A172 (cell line): ENCODE results near the gene PLEKHA7. TPM values are rescaled to one million over a fixed set of nuclear protein-coding genes. Genes with fewer than 3 reads are reported as not detected.
"Not testable (repeated sequence)": the region's sequence is repeated elsewhere in the genome, so short reads cannot be mapped to it uniquely, and the experiment has no call there.

Experiments used
- DNase-seq: peaks from one replicate; pipeline ENCODE4 v3.0.0-alpha.2; 2015; ENCODE audit warnings: low spot score
- total RNA-seq: library from RNA; depleted of rRNA; stranded (reverse); fragments of >200 nt; shearing (Covaris generic); gene quantifications from 2 replicates; pipeline ENCODE4 v1.2.3, GENCODE V29; 2014; rRNA removed

PLEKHA7 gene, protein sequence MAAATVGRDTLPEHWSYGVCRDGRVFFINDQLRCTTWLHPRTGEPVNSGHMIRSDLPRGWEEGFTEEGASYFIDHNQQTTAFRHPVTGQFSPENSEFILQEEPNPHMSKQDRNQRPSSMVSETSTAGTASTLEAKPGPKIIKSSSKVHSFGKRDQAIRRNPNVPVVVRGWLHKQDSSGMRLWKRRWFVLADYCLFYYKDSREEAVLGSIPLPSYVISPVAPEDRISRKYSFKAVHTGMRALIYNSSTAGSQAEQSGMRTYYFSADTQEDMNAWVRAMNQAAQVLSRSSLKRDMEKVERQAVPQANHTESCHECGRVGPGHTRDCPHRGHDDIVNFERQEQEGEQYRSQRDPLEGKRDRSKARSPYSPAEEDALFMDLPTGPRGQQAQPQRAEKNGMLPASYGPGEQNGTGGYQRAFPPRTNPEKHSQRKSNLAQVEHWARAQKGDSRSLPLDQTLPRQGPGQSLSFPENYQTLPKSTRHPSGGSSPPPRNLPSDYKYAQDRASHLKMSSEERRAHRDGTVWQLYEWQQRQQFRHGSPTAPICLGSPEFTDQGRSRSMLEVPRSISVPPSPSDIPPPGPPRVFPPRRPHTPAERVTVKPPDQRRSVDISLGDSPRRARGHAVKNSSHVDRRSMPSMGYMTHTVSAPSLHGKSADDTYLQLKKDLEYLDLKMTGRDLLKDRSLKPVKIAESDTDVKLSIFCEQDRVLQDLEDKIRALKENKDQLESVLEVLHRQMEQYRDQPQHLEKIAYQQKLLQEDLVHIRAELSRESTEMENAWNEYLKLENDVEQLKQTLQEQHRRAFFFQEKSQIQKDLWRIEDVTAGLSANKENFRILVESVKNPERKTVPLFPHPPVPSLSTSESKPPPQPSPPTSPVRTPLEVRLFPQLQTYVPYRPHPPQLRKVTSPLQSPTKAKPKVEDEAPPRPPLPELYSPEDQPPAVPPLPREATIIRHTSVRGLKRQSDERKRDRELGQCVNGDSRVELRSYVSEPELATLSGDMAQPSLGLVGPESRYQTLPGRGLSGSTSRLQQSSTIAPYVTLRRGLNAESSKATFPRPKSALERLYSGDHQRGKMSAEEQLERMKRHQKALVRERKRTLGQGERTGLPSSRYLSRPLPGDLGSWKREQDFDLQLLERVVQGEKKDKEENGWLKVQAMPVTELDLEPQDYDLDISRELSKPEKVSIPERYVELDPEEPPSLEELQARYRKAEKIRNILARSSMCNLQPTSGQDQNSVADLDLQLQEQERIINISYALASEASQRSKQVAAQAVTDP
- total RNA-seq, result 1.3 and 3.8 TPM in 2 replicates

DNA sequence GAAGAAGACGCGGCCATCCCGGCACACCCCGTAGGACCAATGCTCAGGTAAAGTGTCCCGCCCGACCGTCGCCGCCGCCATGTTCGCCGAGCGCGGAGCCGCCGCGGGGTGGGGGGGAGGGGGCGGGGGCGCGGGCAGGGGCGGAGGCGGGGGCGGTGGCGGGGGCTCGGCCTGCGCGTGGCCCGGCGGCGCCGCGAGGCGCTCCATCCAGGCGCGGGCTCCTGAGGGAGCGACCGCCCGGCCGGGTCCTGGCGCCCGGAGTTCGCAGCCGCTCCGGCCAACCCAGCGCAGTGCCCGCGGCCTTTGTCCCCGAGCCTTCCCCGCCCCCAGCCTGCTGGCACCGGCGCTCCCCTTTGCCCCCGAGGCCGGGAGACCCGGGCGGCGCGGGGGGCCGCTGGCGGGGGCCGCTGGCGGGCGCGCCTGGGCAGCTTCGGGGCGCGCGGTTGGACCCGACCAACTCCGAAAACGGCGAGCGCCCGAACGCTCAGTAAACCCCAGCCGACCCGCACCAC, at the start of gene PLEKHA7:
PLEKHA7 (minus strand) TSS at position 94 of the 512 bp plus-strand sequence; CDS start at position 81, 13 bp downstream.
- DNase-seq, result no peak

DNA sequence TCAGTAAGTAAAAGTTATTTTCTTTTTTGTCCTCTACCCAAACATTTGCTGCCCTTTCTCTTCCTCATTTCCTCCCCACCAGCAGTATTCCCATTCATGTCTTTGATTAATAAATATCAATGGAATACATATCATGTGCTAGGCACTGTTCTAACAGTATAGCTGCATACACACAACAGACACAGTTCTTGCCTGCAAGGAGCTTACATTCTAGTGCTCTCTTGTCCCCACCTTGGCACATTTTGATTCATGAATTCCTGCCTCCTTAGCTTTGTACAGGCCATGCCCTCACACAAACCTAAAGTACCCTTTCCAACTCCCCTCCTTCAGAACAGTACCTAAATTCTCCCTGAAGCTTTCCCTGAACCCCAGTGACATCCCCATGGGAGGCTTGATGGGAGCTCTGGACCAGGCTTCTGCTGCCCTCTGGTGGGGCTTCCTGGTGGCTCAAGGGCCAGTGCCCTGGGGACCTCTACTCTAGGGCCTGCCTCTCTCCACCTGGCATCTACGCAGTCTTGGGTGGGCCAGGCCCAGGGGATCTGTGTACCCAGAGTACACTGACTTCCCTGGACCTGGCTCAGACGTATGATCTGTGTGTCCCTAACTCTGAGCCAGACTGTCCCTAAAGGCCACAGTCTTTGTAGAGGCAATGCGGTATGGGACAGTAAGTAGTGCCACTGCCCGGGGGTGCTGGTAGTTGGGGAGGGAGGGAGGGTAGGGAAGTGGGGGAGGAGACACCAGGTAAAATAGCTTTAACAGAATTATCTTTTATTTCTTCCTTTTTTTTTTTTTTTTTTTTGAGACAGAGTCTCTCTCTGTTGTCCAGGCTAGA, 49.2 kb upstream of the PLEKHA7 start:
- DNase-seq, result peak; percentile 45

DNA sequence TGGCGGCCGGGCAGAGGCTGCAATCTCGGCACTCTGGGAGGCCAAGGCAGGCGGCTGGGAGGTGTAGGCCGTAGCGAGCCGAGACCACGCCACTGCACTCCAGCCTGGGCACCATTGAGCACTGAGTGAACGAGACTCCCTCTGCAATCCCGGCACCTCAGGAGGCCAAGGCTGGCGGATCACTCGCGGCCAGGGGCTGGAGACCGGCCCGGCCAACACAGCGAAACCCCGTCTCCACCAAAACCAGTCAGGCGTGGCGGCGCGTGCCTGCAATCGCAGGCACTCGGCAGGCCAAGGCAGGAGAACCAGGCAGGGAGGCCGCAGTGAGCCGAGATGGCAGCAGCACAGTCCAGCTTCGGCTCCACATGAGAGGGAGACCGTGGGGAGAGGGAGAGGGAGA, 36.9 kb upstream of the PLEKHA7 start:
- DNase-seq, result not testable (repeated sequence)

DNA sequence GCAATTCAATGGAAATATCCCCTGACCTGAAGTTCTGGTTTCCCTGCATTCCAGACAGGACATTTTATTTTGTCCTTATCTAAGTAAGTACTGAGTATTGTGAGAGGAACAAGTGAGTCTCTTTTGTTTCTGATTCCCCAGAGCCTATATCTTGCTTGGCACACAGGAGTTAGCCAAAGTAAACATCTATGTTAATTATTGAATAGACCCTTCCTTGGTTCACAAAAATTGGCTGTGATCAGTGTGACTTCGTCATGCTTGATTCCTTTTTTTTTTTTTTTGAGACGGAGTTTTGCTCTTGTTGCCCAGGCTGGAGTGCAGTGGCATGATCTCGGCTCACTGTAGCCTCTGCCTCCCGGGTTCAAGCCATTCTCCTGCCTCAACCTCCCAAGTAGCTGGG, 34.3 kb upstream of the PLEKHA7 start:
- not testable (repeated sequence) for DNase-seq

DNA sequence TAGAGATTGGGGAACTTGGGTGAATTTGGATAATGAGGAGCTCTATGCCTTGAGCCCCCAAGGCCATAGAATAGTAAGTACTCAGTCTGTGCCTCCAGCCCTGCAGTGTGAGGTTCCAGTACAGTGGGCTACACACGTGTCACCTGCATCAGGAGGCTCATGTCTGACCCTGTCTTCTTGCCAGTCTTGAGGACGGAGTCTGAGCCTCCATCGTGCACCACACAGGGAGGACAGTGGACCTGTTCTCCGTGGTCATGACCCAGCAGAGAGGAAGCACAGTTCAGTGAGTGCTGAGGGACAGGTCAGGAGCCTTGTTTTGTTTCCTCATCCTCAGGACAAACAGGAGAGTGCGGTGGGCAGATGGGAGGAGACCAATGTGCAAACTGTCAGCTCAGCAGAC, 32.5 kb upstream of the PLEKHA7 start:
- no peak for DNase-seq

DNA sequence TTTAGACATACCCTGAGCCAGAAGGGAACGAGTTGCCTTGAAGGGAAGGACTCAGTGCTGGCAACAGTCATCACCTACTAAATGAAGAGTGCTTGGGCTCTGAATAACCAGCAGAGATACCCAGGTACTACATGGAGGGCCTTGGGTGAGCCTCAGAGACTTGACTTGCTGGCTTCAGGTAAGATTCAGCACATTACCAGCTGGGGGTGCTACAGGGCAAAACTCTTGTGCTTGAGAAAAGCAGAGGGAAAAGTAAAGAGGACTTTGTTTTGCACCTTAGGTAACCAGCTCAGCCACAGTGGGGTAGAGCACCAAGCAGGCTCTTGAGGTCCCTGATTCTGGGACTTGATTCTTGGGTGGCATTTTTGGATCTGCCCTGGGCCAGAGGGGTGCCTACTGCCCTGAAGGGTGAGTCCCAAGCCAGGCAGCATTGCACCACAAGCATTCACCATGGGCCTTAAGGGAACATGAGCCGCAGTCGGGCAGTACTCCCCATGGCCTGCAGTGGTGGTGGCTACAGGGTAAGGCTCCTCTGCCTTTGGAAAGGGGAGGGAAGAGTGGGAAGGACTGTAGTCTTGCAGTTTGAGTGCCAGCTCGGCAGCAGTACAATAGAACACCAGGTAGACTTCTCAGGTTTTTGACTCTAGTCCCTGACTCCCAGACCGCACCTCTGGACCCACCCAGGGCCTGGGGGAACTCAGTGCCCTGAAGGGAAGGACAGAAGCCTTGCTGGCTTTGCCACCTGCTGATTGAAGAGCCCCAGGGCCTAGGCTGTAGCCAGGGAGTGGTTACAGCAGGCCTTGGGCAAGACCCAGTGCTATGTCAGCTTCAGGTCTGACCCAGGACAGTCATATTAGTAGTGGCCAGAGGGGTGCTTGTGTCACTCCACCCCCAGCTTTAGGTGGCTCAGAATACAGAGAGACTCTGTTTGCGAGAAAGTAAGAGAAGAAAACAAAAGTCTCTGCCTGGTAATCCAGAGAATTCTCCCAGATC, 22.7 kb upstream of the PLEKHA7 start:
- DNase-seq, result no peak

DNA sequence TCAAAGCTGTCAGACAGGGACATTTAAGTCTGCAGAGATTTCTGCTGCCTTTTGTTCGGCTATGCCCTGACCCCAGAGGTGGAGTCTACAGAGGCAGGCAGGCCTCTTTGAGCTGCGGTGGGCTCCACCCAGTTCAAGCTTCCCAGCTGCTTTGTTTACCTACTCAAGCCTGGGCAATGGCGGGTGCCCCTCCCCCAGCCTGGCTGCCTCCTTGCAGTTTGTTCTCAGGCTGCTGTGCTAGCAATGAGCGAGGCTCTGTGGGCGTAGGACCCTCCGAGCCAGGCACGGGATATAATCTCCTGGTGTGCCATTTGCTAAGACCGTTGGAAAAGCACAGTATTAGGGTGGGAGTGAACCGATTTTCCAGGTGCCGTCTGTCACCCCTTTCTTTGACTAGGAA, 19.8 kb upstream of the PLEKHA7 start:
- DNase-seq, result not testable (repeated sequence)

DNA sequence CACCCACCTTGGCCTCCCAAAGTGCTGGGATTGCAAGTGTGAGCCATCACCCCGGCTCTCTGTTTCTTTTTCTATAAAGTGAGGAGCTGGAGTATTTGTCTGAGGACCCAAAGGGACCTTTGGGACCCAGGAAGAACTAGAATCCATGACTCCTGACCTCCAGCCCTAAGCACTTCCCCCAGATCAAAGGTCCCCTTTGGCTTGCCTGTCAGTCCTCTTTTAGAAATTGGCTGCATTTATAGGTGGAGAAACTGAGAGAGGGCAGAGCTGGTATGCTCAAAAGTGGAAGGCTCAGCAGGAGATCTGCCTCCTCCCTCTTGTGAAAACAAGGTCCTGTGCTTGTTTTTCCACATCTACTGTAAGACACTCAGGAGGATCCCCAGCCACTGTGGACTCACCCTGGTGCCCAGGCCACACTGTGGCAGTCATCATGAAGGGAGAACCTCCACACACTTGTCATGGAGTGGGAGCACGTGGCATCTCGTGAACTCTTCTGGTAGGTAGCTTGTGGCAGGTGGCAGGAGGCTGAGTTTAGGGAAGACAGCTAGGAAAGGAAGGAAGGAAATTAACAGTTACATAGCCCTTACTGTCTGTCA, 12.4 kb upstream of the PLEKHA7 start:
- no peak for DNase-seq

DNA sequence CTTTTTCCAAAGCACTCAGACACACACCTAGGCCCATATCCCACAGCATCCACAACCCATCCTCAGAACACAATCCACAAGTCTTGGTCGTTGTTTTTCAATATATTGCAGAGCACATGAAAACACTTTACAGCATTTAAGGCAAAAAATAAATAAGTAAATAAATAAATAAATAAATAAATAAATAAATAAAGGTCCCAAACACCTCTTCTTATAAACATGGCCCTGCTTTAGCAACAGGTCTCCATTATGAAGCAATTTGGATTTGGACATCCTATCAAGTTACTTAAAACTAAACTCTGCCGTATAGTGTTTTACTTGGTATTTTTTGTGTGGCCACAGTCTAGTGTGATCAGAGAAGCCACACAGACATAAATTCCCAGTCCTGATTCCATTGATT, 10.7 kb upstream of the PLEKHA7 start:
- DNase-seq, result no peak

DNA sequence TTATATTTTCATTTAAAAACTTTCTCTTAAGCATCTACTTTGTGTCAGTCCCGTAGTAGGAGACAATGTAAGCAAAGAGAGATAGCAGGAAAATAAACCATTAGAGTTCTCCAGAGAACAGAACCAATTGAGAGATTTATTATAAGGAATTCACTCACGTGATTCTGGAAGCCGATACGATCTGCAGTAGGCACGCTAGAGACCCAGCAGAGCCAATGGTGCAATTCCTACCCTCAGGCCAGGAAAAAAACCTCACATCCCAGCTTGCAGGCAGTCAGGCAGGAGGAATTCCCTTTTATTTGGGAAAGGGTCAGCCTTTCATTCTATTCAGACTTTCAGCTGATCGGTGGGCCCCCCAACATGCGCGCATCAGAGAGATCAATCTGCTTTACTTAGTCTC, 7.3 kb upstream of the PLEKHA7 start:
- DNase-seq, result no peak

DNA sequence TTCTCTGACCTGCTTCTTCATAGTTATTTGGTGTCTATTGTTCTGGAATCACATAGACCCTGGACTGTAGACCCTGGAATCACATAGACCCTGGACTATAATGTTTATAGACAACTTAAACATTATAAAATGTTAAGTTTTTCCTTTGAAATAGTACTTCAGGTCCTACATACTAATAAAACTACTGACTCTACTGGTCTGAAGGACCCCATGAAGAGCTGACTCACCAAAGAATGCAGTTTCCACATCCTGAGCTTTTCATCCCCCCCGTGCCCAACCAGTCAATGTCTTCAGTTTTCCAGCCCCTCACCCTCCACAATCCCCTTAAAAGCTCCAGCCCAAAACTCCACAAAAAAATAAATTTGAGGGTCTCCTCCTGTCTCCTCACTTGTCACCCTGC, 6.6 kb upstream of the PLEKHA7 start:
- DNase-seq, result peak; percentile 28

DNA sequence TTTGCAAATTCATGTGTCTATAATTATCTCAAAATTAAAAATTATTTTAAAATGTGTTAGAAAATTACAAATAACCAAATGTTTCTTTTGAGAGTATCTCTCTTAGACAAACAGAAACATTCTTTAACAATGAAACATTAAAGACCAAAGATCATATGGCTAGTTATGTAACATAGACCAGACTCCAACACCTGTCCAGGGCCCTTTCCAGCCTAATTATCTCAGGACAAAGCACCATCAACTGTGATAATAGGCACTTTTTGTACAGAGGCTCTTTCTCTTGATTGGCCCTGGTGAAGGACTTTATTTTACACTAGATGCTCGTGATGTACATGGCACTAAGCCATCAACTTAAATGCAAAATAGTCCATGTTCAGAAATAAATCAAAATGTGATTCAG, 5.0 kb upstream of the PLEKHA7 start:
- peak; percentile 52 for DNase-seq

DNA sequence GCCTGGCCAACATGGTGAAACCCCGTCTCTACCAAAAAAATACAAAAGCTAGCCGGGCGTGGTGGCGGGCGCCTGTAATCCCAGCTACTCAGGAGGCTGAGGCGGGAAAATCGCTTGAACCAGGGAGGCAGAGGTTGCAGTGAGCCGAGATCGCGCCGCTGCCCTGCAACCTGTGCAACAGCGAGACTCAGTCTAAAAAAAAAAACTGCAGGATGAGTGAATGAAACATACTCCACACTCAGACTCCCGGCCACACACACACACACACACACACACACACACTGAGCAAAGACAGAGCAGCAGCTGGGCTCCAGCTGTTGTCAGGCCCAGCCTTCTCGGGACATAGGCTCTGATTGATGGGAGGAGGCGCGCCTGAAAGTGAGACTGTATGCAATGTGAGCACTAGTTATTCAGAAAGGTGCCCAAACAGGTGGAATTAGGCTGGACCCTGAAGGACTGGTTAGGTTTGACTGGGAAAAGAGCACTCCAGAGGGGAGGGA, 1.5 kb upstream of the PLEKHA7 start:
- DNase-seq, result no peak

DNA sequence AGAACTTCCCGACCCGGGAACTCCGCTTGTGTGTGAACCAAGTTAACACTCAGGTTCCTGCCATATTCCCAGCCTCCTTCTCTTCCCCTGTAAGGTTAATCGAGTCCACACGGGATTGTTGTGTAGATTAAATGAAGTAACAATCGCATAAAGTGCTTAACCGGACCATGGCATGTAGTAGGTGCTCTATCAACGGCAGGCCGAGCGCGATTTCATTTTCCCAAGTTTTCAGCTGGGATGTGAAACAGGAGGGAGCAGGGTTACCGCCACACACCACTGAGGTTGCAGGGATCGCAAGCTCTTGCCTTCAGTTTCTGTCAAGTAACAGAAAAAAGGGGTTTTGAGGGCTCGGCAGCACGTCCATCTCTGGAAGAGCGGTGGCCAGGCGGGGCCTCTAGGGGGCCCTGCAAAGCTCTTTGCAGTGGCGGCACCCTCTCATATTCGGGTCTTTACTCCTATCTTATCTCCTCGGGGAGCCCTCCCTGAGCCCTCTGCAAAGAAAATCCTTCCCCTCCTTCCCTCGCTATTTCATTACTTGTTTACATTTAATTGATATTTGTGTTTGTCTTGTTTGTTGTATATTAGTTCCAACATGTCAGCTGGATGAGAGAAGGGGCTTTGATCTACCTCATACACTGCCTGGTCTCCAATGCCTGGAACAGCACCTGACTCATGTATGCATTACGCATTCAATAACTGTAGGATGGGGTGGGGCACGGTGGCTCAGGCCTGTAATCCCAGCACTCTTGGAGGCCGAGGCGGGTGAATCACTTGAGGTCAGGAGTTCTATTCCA, 816 bp upstream of the PLEKHA7 start:
- DNase-seq, result no peak

DNA sequence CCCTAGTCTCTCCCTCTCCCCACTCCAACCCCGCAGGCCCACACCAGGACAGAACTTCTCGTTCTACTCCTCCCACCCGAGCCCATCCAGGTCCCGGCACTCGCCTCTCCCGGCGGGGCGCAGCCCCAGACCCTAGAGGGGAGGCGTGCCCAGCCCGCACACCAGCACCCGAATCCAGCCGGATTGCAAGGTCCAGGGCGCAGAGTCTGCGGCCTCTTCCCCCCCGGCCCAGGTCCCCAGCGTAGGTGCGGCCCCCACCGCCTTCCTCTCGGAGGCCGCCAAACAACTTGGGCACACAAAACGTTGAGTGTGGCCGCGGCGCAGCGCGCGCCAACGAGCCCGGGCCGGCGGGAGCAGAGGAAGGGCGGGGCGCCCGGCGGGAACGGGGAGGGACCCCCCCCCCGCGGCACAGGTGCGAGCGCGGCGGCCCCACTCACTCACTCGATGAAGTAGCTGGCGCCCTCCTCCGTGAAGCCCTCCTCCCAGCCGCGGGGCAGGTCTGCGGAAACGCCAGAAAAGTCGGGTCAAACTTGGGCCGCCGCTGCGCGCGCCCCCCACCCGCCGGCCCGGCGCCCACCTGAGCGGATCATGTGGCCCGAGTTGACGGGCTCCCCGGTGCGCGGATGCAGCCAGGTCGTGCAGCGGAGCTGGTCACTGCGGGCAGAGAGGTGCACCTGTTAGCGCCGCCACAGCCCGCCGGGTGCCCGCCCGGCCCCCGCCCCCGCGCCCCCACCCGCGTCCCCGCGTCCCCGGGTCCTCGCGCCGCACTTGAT, 480 bp downstream of the PLEKHA7 start:
- DNase-seq, result no peak

DNA sequence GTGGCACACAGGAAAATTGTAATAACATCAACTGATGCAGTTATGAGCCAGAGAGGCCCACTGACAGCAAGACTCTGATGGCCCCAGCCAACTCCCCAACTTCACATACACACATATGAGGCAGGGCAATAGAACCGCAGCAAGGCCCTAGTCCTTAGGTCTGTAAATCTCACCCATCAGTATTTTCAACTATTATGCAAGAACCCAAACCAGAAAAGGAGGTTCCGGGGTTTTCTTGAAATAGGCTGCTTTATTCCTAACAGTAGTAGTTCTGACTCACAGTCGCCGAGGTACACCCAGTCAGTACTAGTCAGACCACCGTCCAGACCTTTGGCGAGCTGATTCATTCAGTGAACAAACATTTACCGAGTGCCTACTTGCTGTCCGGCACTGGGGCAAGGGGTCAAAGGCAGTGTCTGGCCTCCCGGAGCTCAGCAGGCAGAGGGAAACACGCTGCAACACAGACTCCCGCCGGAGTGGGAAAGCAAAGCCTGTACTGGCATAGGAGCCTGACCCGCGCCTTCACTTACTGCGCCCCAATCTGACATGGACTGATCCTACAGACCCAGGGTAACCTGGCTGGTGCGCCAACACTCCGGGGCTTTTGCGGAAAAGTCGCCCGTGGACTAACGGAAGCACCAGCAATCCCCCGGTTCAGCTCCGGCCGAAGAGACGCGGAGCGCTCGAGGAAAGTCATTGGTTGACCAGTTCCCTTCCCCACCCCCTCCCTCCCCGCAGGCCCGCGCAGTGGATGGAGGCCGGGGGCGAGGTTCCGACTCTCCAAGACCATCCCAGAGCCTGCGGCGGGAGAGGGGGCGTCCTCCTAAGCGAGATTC, 1.3 kb downstream of the PLEKHA7 start:
- peak; percentile 87 for DNase-seq
